Stimulated activated CD4-positive, alpha-beta T cell treated with anti-CD3 and anti-CD28 coated beads, Interleukin-15, amount 100 ng/mL, for 48 hours (primary cell): ENCODE results near the gene CAMKK2.
A peak's percentile ranks its signal among the peaks of the same experiment; 100 is the strongest.
"Not testable (repeated sequence)": the region's sequence is repeated elsewhere in the genome, so short reads cannot be mapped to it uniquely, and the experiment has no call there.

Experiments used
- DNase-seq, 2 donors: peaks; one replicate each; pipeline ENCODE4 v3.0.0-alpha.2; 2020; ENCODE audit warnings: low read depth in 2 of 2

The CAMKK2 gene

DNA sequence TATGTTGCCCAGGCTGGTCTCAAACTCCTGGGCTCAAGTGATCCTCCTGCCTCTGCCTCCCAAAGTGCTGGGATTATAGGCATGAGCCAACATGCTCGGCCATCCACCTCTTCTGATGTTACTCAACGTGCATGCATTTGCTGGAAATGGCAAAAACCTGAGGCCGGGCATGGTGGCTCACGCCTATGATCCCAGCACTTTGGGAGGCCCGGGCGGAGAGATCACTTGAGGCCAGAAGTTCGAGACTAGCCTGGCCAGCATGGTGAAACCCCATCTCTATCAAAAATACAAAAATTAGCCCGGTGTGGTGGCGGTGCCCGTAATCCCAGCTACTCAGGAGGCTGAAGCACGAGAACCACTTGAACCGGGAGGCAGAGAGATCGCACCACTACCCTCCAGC is 1.9 kb upstream of the CAMKK2 start:
- DNase-seq: not testable (repeated sequence)

DNA sequence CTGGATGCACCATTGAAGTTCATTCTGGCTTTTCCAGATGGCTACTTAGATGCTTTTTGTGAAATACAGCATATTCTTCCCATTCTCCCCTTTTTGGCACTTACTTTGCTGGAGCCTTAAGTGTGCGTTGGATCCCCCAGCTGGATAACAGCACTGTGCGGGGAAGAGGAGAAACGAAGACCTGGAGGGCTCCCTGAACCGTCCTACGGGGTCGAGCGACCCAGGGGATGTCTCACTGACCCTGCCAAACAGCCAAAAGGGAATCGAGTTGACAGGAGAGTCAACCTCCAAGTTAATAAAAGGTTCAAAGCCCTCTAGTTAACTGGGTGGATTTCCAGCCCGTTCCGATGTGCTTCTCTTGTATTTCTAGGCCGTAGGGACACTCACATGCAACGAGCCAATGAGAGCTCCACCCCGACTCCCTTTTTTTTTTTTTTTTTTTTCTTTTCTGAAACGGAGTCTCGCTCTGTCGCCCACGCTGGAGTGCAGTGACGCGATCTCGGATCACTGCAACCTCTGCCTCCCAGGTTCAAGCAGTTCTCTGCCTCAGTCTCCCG is 1.0 kb upstream of the CAMKK2 start:
- peak; percentile 62 to 64 for DNase-seq

DNA sequence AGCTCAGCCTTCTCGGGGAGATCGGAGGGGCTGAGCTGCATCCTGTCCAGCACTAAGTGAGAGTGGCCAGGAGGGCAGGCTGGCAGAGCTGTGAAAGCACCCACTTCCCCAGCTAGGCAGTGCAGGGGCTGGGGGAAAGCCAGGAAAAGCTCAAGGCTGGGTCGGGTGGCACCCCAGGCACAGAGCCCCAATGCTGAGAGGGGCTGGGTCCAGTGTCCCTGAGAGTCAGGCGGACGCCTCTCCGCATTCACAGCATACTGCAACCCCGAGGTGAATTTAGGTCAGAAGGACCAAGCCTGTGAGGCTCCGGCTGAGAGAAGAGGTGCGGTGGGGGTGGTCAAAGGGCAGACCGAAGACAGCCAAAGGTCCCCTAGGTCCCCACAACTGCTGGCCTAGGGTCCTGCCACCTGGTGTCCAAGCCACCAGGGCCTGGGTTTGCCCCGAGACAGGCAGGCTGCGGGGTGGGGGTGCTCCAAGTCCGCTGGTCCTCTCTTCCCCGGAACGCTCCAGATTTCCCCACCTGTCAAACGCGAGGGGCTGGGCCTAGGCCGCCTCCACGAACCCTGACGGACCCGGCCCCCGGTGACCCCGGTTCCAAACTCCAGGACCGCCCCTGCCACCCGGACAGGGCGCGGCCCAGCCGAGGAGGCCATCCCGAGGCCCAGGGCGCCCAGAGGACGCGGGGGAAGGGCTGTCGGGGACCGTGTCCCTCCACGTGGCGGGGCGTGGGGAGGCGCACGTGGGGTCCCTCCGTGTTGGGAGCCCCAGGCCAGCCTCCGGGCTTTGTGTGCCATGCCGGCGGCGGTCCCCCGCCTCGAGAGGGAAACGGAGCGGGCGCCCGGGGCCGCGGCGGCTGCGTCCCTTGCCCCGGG is 527 bp downstream of the CAMKK2 start:
- peak in 1 of 2 donors; percentile 7 for DNase-seq

DNA sequence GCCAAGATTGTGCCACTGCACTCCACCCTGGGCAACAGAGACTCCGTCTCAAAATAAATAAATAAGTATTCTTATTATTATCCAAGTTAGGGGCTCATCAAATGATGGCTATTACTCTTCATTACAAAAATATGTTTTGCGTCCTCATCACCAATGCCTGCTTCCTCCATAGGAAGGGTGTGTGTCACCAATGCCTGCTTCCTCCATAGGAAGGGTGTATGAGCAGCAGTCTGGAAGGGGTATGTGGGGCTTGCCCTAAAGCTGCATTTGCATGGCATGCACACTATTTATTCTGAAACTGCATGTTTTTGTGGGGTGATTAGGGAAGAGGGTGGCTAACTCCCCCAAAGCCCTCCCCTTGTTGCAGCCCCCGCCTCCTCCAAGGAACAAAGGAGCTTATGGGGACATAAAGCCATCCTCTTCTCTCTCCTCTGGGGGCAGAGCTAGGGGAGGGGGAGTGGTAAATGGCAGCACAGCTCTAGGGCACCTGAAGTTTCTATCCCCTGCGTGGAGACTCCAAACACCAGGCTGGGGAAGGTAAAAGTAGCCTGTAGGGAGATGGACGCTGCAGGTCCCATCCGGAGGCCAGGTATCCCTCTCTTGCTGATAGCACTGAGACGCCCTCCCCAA is 1.3 kb downstream of the CAMKK2 start:
- no peak for DNase-seq

DNA sequence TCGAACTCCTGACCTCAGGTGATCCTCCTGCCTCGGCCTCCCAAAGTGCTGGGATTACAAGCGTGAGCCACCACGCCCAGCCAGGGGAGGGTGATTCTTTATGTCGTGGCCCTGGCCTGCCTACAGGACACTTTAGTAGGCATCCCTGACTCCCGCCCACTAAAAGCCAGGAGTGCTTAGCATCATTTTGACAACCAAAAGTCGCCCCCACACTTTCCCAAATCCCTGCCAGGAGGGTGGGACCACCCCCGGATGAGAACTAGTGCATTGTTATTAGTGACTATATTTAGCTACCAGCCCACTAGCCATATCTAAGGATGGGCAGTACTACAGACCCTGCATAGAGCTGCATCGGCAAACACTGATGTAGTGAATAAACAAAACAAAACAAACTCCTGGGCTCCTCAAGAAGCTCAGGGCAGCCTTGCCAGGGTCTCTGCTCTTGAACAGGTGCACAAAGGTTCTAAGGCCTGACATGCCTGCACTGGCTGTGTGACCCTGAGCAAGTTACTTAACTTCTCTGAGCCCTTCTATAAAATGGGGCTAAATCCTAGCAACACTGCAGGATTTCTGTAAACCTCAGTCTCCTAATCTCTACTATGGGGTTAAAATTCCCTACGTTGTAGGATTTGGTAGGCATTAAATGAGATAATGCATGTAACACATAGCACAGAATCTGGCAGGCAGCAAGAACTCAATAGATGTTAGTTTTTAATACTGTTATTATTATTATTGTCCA is 2.2 kb downstream of the CAMKK2 start:
- no peak for DNase-seq

DNA sequence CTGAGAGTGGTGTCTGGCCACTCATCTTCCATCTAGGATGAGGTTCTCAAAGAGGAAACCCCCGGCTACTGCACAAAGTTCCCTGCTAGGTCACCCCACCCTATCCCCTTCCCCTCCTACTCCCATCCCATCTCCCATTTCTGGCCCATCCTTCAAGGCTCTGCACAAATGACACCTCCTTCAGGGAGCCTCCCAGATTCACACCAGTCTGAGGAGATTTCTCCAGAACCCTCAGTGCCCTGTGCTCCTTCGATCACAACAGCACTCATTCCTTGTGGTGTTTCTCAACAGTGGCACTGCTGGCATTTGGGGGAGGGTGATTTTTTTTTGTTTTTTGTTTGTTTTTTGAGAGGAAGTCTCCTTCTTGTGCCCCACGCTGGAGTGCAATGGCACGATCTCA is 2.9 kb downstream of the CAMKK2 start:
- no peak for DNase-seq

DNA sequence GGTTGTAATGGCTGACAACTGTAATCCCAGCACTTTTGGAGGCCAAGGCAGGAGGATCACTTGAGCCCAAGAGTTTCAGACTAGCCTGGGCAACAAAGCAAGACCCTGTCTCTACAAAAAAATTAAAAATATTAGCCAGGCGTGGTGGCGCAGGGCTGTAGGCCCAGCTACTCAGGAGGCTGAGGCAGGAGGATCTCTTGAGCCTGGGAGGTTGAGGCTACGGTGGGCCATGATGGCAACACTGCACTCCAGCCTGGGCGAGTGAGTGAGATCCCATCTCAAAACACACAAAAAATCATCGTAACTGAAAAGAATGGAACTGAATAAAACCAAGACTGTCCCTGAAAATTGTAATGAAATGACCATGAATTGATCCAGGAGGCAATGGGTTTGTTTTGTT is 6.1 kb downstream of the CAMKK2 start:
- DNase-seq: no peak

DNA sequence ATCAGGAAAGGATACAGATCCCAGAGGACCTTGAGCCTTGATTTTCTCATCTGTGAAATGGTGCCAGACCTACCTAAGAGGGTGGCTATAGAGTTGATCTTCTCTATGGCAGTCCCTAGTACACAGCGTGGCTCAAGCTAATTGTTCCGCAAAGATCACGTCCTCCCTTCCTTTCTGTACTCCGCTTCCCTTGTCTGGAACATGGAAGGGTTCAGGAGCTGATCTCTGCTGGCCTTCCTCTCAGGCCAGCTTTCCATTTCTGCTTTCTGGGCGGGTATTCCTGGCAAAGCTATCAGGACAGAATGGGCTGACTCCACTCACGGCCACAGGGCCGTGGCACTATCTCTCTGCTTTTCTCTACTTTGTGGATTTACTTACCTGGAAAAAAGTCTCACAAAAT is 6.5 kb downstream of the CAMKK2 start:
- no peak for DNase-seq

DNA sequence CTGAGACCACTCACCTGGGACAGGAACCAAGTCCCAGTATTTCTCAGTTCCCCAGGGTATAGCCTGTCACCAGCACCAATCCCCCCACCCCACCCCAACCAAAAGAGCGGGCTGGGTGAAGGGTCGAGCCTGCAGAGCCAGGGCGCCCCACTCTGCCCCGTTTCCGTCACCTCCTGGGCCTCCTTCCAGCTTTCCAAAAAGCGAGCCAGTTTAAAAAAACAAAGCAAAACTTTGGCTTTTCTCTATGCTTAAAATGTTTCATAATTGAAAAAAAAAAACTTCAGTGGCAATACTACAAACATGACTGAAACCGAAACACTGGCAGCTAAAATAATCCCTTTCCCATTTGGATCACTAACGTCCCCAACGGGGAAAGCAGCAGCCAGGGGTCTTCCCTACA is 7.5 kb downstream of the CAMKK2 start:
- DNase-seq: no peak

DNA sequence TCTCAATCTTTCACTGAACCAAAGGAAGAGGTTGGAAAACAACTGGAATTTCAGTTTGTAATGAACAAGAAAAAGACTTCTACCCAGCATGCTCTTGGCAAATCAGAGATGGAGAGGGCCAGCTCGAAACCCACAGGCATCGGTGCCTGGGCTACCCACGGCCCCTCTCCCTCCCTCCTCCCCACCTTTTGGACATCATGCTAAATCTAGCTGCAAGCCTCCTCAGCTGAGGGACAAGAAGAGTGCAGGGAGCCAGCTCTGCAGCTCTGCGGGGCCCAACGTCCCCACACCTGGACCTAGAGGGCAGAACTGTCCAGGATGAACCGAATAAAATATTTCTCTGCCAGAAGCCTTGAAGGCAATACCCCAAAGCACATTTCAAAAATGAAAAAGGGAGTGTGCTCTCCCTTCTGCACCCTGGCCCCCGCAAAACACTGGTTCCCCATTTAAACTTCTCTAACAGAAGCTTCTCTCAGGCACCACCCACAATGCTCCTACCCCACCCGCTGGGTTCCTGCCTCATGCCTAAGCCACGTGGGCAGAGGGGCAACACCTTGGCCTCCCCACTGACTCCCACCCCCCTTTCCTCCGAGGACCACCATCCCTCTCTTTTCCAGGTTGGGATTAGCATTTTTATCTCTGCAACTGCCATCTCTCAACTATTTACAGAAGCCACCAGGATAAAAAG is 8.2 kb downstream of the CAMKK2 start:
- DNase-seq: no peak

DNA sequence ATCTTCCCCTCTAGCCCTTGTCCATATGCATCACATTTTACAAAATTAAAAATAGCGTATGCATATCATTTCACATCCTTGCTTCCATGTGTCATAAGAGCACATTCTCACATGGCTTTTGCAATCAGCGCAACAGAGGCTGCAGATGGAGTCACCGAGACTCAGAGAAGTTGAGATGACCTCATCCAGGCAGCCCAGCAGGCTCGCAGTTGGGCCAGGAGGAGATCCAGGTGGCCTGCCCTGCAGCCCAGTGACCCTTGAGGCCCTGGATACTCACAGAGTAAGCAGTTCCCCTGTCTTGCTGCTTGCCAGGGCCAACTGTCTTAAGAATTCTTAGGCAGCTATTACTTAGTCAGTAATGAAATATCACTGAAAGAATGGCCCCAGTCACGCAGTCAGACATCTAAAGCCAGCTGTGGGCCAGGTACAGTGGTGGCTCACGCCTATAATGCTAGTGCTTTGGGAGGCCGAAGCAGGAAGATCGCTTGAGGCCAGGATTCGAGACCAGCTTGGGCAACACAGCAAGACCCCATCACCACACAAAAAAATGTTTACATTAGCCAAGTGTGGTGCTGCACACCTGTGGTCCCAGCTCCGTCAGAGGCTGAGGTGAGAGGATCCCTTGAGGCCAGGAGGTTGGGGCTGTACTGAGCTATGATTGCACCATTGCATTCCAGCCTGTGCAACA is 9.1 kb downstream of the CAMKK2 start:
- no peak for DNase-seq

DNA sequence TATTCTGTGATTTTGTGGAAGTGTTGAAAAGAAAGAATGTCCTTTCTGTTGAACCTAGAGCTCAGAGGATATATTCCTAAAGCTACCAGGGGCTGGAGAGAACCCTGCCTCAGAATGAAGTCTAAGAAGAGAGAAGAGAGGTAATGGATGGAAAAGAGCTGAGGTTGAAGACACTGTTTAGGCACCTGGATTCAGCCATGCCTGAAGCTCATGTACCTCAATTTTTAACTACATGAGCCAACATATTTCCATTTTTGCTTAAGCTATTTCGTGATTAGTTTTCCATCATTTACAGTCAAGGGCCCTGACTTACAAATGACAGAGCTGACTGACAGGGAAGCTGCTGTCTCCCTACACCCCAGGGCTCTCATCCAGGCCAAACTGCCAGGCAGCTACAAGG is 10.7 kb downstream of the CAMKK2 start:
- no peak for DNase-seq

DNA sequence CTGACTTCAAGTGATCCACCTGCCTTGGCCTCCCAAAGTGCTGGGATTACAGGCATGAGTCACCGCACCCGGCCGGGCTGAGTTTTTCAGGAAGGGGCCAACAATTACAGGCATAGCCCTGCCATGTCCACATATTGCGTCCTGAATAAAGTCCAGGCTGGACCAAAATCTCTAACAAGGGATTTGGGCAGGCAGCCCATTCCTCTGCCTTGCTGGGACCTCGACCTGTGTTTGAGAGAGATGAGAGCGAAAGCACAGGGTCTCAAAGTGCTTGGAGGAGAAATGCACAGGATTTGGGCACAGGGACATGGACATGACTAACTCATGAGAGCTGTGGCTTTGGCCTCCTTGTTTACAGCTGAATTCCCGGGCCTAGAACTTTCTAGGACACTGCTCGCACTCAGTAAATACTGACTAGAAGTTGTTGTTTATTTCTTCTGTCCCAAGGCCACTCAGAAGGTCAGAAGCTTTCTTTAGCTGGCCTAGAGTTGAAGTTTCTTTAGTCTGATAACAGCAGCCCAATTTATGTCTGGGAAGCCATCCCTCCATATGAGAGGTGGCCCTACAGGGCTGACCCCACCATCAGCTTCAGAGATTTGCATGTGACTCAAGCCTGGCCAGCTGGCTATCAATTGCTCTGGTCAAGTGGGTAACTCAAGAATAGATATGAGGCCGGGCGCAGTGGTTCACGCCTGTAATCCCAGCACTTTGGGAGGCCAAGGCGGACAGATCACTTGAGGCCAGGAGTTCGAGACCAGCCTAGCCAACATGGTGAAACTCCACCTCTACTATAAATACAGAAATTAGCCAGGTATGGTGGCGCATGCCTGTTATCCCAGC is 11.7 kb downstream of the CAMKK2 start:
- DNase-seq: no peak

DNA sequence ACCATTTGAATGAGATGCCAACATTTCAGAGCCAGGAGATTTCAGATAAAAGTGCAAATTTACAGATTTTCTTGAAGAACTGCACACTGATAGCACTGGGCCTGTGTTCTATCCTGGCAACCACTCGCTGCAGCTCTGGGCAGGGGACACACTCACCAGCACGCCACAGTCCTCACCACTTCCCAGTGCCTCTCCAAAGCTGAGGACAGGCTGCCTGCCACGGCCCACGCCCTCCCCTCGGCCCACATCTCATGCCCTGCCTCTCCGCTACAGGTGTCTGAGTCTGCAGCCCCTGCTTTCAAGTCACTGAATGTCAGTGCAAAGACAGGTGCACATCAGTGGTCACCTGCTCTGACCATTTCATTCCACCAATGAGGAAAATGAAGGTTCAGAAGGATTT is 12.7 kb downstream of the CAMKK2 start:
- DNase-seq: no peak

DNA sequence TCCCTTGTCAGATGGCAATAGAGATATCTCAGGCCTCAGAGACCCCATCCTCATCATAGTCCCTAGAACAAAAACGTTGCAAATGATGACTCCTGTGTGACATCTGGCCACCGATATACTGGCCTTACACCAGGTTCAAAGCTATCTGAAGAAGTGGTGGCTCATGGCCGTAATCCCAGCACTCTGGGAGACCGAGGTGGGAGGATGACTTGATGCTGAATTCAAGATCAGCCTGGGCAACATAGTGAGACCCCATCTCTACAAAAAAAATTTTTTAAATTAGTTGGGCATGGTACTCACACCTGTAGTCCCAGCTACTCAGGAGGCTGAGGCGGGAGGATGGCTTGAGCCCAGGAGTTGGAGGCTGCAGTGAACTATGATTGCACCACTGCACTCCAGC is 13.1 kb downstream of the CAMKK2 start:
- no peak for DNase-seq

DNA sequence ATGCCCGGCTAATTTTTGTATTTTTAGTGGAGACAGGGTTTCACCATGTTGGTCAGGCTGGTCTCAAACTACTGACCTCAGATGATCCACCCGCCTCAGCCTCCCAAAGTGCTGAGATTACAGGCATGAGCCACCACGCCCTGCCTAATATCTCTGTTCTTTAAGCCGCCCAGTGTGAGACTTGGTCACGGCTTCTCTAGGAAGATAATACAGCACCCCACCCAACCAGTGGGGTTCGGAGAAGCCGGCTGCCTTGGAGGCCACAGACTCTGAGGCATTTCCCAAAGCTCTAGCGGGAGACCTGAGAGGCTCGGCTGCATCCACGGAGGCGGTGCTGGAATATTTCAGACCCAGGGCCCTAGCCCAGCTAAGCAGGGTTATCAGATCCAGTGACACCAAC is 13.6 kb downstream of the CAMKK2 start:
- DNase-seq: not testable (repeated sequence)

DNA sequence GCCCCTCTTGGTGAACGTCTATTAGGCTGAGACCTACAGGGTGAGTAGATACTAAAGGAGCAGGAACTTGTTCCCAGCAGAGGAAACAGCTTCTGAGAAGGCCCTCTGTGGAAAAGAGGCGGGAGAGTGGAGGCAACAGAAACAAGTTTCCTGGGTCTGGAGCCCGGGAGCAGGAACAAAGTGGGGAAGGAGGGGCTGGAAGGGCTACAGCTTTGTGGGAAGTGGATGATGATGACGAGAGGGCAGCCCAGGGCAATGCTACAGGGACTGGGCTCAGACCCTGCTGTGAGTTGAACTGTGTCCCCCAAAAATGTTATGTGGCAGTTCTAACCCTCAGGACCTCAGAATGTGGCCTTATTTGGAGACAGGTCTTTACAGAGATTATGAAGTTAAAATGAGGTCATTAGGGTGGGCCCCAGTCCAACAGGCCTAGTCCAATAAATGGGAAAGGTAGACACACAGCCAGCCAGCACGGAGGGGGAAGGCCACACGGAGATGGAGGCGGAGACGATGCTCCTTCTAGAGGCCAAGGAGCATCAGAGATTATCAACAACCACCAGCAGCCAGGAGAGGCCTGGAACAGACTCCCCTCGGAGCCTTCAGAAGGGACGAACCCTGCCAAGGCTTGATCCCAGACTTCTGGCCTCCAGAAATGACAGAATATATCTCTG is 14.3 kb downstream of the CAMKK2 start:
- DNase-seq: no peak

DNA sequence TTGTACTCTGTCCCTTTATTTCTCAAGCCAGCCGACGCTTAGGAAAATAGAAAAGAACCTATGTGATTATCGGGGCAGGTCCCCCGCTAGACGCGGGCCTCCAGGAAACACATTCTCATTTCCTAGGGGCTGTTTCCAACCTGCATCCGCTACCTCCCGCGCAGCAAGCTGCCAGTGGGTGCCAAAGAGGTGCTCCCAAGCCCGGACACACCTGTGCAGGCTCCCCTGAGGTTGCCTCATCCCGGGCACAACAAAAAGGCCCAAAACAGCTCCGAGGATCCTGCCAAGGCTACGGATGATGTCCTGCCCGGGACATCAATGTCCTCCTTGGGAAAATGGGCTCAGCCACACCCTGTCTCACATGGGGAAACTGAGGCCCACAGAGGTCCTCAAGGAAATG is 15.4 kb downstream of the CAMKK2 start:
- DNase-seq: not testable (repeated sequence)

DNA sequence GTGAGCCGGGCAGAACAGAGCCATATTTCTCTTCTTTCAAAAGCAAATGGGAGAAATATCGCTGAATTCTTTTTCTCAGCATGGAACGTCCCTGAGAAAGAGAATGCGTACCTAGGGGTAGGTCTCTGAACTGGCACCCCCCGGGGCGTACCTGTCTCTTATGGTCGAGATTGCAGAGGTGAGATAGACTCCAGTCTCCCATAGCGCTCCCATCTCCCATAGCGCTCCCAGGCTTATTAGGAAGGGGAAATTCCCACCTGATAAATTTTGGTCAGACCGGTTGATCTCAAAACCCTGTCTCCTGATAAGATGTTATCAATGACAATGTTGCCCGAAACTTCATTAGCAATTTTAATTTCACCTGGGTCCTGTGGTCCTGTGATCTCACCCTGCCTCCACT is 16.0 kb downstream of the CAMKK2 start:
- DNase-seq: not testable (repeated sequence)

DNA sequence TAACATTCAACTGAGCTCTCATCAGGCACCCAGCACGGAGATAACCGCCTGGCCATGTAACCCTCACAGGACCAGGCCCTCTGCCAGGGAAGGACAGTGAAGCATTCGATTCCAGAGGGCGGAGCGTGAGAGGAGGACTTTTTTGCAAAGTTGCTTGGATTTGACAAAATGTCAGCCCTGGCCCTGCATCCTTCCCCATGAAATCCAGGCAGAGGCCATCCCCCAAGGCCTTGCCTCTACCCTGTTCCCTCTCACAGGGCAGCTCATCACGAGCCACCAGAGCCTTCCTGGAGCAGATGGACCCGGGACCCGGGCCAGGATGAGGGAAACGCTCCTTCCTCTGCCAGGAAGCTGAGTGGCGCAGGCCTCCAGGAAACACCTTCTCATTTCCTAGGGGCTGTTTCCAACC is 17.0 kb downstream of the CAMKK2 start:
- no peak for DNase-seq
